ENCODE results near the gene MCM5.
"Not testable (repeated sequence)": the region's sequence is repeated elsewhere in the genome, so short reads cannot be mapped to it uniquely, and the experiment has no call there.

Gene MCM5

DNA sequence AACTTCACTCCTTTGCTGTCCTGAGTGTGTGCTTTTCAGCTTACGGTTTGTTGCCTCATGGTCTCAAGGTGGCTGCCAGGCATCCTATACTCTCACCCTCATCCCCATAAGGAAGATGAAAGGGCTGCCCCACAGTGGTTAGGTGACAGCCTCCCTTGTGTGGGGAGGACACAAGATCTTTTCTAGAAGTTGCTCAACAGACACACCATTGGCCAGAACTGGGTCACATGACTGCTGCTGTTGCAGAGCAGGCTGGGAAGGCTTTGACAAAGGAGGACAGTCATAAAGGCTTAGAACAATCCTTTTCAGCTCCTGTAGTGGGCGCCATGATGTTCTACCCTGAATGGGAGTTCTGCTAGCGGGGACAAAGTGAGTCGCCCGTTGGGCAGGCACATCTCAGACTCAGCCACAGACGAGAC, 71.0 kb downstream of the MCM5 start:
- no peaks in the 10 kb centered on the region for H4K20me1 ChIP-seq (ENCODE audit: insufficient read depth, low read length)
- TF ChIP-seq EZH2phosphoT487 (IDR thresholded peaks at IDR 0.05; ENCODE audit: low read length) (no peak), EZH2 (optimal IDR thresholded peaks at IDR 0.05; ENCODE audit: low read depth, low read length) (no peak)
- TF ChIP-seq, protein P1, sequence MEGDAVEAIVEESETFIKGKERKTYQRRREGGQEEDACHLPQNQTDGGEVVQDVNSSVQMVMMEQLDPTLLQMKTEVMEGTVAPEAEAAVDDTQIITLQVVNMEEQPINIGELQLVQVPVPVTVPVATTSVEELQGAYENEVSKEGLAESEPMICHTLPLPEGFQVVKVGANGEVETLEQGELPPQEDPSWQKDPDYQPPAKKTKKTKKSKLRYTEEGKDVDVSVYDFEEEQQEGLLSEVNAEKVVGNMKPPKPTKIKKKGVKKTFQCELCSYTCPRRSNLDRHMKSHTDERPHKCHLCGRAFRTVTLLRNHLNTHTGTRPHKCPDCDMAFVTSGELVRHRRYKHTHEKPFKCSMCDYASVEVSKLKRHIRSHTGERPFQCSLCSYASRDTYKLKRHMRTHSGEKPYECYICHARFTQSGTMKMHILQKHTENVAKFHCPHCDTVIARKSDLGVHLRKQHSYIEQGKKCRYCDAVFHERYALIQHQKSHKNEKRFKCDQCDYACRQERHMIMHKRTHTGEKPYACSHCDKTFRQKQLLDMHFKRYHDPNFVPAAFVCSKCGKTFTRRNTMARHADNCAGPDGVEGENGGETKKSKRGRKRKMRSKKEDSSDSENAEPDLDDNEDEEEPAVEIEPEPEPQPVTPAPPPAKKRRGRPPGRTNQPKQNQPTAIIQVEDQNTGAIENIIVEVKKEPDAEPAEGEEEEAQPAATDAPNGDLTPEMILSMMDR (IDR thresholded peaks at IDR 0.05; ENCODE audit: low read length) = no peak
- H2AFZ ChIP-seq (ENCODE audit: low read length) = no peak overlapping the region
- H3K4me1 ChIP-seq (ENCODE audit: low read length) = no peaks in the 10 kb centered on the region
- no peak overlapping the region for H3K4me2 ChIP-seq (ENCODE audit: low read depth, low read length)
- H3K27me3 ChIP-seq (replicated peaks; ENCODE audit: insufficient read depth, low read length) = no peaks in the 10 kb centered on the region
- no peak overlapping the region for H3K4me3 ChIP-seq (ENCODE audit: low read length)
- no peak overlapping the region for H3K9ac ChIP-seq (ENCODE audit: low read length)
- H3K36me3 ChIP-seq (replicated peaks; ENCODE audit: insufficient read depth, low read length) = 0 out of 2 replicates have a peak, but pooled peaks cover 3% of the 10 kb centered on the region
- H3K27ac ChIP-seq (ENCODE audit: low read length) = no peak overlapping the region
- no peak for DNase-seq
- H3K9me2 ChIP-seq (replicated peaks; ENCODE audit: insufficient read depth, low read length) = no peaks in the 10 kb centered on the region
- no peaks in the 10 kb centered on the region for H3K79me2 ChIP-seq (ENCODE audit: low read length)
- no peaks in the 10 kb centered on the region for H3F3A ChIP-seq (ENCODE audit: insufficient read depth, low read length)
- no peaks in the 10 kb centered on the region for H3K9me3 ChIP-seq (replicated peaks; ENCODE audit: insufficient read depth, low read length)

GRCh38 chr22:35471566-35471965, 71.6 kb downstream of the MCM5 start:
- not testable (repeated sequence) for H3K4me1 ChIP-seq (ENCODE audit: low read length); H2AFZ ChIP-seq (ENCODE audit: low read length); H3K4me2 ChIP-seq (ENCODE audit: low read depth, low read length); H3K9me2 ChIP-seq (replicated peaks; ENCODE audit: insufficient read depth, low read length); DNase-seq; H3K4me3 ChIP-seq (ENCODE audit: low read length); H3K36me3 ChIP-seq (replicated peaks; ENCODE audit: insufficient read depth, low read length); H4K20me1 ChIP-seq (ENCODE audit: insufficient read depth, low read length); H3K9ac ChIP-seq (ENCODE audit: low read length); H3K27me3 ChIP-seq (replicated peaks; ENCODE audit: insufficient read depth, low read length); H3F3A ChIP-seq (ENCODE audit: insufficient read depth, low read length); H3K79me2 ChIP-seq (ENCODE audit: low read length); H3K27ac ChIP-seq (ENCODE audit: low read length); H3K9me3 ChIP-seq (replicated peaks; ENCODE audit: insufficient read depth, low read length)

DNA sequence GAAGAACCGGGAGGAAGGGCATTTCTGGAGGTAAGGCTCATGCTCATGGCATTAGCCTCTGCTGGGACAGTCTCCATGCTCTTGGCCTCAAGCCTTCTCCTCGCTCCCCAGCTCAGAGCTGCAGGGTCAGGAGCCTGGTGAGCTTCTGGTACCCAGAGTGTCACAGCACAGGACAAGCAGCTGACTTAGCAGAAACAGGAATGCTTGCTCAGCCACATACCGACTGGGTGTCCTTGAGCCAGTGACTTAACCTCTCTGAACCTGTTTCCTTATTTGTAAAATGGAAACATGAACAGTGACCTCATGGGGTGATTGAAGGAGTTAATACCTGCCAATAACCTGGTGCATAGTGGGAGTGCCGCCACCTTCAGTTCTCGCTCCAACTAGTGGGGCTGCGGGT, 72.5 kb downstream of the MCM5 start:
- Histone ChIP-seq H3K4me2 (ENCODE audit: low read depth, low read length) (no peak overlapping the region), H4K20me1 (ENCODE audit: insufficient read depth, low read length) (no peaks in the 10 kb centered on the region), H3F3A (ENCODE audit: insufficient read depth, low read length) (no peaks in the 10 kb centered on the region), H3K79me2 (ENCODE audit: low read length) (no peaks in the 10 kb centered on the region), H2AFZ (ENCODE audit: low read length) (no peak overlapping the region), H3K9ac (ENCODE audit: low read length) (no peak overlapping the region), H3K4me3 (ENCODE audit: low read length) (no peak overlapping the region), H3K4me1 (ENCODE audit: low read length) (no peaks in the 10 kb centered on the region), H3K9me2 (replicated peaks; ENCODE audit: insufficient read depth, low read length) (no peaks in the 10 kb centered on the region), H3K27me3 (replicated peaks; ENCODE audit: insufficient read depth, low read length) (no peaks in the 10 kb centered on the region), H3K27ac (ENCODE audit: low read length) (no peak overlapping the region), H3K9me3 (replicated peaks; ENCODE audit: insufficient read depth, low read length) (no peaks in the 10 kb centered on the region), H3K36me3 (replicated peaks; ENCODE audit: insufficient read depth, low read length) (0 out of 2 replicates have a peak, but pooled peaks cover 3% of the 10 kb centered on the region)
- no peak for DNase-seq
- TF ChIP-seq EZH2phosphoT487 (IDR thresholded peaks at IDR 0.05; ENCODE audit: low read length) (no peak), EZH2 (optimal IDR thresholded peaks at IDR 0.05; ENCODE audit: low read depth, low read length) (no peak)

DNA sequence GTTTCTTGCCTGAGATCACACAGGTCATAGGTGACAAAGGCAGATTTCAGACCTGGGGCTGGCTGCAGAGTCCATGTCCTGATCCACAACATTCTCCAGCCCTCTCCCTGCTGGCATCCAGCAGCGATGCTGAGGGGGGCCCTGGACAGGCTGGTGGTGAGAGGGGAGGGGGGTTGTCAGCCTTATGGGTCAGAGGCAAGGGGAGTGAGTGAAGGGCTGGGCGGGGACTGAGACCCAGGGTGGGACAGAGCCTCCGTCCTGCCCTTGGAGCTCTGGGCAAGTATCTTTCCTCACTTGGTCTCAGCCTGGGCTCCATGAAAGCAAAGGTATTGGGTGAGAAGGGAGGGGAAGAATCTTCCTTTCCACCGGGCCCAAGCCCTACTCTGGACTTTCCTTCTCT, 74.0 kb downstream of the MCM5 start:
- no peaks in the 10 kb centered on the region for H3K9me2 ChIP-seq (replicated peaks; ENCODE audit: insufficient read depth, low read length)
- H3F3A ChIP-seq (ENCODE audit: insufficient read depth, low read length) = no peaks in the 10 kb centered on the region
- H3K36me3 ChIP-seq (replicated peaks; ENCODE audit: insufficient read depth, low read length) = 0 out of 2 replicates have a peak, but pooled peaks cover 3% of the 10 kb centered on the region
- H3K4me2 ChIP-seq (ENCODE audit: low read depth, low read length) = no peak overlapping the region
- H2AFZ ChIP-seq (ENCODE audit: low read length) = no peak overlapping the region
- H3K27ac ChIP-seq (ENCODE audit: low read length) = no peak overlapping the region
- H3K9me3 ChIP-seq (replicated peaks; ENCODE audit: insufficient read depth, low read length) = no peaks in the 10 kb centered on the region
- no peaks in the 10 kb centered on the region for H4K20me1 ChIP-seq (ENCODE audit: insufficient read depth, low read length)
- TF ChIP-seq, protein P1 (IDR thresholded peaks at IDR 0.05; ENCODE audit: low read length) = no peak
- TF ChIP-seq EZH2phosphoT487 (IDR thresholded peaks at IDR 0.05; ENCODE audit: low read length) (no peak), EZH2 (optimal IDR thresholded peaks at IDR 0.05; ENCODE audit: low read depth, low read length) (no peak)
- H3K4me1 ChIP-seq (ENCODE audit: low read length) = no peaks in the 10 kb centered on the region
- H3K79me2 ChIP-seq (ENCODE audit: low read length) = no peaks in the 10 kb centered on the region
- H3K4me3 ChIP-seq (ENCODE audit: low read length) = no peak overlapping the region
- no peaks in the 10 kb centered on the region for H3K27me3 ChIP-seq (replicated peaks; ENCODE audit: insufficient read depth, low read length)
- DNase-seq = no peak
- H3K9ac ChIP-seq (ENCODE audit: low read length) = no peak overlapping the region
